HuH-7 (cell line): ENCODE results near the gene CLTCL1.

ENCODE experiments used
- DNase-seq: peaks from one replicate; pipeline ENCODE4 v3.0.0; 2011; ENCODE audit warnings: low spot score

Gene CLTCL1

GRCh38 chr22:19244600-19245352 lies 46.7 kb downstream of the CLTCL1 start:
- no peak for DNase-seq

DNA sequence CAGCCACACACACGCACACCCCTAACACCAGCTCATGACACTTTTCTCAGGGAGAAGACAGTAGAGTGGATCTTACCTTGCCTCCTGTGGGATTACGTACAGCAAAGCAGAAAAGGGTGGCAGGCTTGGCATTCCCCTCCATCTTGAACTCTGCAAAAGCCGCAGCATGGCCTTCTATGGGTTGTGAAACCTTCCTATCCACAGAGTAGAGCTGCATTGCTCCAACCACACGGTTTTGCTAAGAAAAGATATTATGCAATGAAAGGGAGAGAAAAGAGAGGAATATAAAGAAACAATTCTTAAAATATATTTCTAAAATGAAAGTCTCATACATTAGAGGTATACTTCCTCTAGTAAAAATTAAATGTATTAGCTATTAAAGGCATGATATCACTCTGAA lies 48.8 kb downstream of the CLTCL1 start:
- no peak for DNase-seq

GRCh38 chr22:19241593-19241906 lies 50.0 kb downstream of the CLTCL1 start:
- no peak for DNase-seq

DNA sequence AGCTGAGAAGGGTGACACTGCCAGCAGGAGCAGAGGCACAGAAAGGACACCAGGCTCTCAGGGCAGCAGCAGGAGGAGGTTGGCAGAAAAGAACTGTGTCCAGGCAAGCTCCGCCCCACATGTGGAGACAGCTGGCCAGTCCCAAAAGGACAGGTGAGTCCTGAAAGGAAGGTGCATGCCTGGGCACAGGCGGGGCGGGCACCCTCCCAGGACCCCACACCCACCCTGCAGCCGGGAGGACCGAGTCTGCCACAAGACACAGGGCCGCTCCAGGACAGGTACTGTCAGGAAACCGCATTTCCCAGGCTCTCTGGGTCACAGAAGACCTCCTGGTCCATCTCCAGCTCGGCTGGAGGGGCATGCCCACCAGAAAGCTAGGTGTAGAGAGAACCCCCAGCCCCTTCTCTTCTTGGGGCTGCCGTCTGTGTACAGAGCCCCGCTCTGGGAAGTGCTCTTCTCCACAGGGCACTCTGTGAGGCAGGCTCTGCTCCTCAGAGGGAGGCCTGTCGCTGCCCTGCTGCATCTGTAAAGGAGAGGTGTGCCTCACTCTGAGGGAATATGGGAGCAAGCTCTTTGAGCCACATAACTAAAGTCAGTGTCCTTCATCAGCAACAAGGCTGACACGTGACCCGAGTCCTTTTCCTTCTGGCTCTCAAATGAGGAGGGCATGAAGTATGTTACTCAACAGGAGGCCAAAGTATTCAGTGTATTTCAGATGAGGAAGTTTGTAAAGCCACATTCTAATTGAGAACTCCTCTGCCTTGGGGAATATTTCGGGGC lies 50.5 kb downstream of the CLTCL1 start:
- no peak for DNase-seq

DNA sequence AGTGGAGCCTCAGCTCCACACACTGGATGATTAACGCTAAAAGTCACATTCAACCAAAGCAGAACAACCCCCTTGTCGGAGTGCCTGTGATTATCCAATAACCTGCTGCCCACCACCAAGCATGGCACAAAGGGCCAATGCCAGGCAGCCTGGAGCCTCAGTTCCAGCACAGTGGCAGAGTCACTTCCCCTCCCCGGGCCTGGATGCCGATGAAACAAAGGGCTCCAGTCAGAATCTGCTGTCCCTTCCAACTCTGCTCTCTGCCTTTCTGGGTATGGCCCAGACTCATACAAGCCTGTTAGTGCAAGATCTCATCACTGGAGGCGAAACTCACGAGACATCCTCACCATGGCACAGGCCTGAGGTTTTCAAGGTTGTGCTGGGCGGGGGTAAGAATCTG lies 52.1 kb downstream of the CLTCL1 start:
- no peak for DNase-seq

GRCh38 chr22:19238900-19239299 lies 52.6 kb downstream of the CLTCL1 start:
- DNase-seq: no peak

DNA sequence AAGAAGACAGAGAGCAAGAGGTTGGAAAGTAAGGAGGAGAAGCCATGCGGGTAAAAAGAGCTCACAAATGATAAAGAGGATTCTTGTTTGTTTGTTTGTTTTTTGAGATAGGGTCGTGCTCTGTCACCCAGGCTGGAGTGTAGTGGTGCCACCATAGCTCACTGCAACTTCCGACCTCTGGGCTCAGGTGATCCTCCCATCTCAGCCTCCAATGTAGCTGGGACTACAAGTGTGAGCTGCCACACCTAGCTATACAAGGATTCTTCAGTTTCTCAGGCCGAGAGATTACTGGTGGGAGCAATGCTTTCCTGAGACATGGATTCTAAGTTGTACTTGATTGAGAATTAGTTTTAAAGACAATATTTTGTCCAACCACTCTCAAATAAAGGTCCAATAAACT lies 55.6 kb downstream of the CLTCL1 start:
- no peak for DNase-seq

DNA sequence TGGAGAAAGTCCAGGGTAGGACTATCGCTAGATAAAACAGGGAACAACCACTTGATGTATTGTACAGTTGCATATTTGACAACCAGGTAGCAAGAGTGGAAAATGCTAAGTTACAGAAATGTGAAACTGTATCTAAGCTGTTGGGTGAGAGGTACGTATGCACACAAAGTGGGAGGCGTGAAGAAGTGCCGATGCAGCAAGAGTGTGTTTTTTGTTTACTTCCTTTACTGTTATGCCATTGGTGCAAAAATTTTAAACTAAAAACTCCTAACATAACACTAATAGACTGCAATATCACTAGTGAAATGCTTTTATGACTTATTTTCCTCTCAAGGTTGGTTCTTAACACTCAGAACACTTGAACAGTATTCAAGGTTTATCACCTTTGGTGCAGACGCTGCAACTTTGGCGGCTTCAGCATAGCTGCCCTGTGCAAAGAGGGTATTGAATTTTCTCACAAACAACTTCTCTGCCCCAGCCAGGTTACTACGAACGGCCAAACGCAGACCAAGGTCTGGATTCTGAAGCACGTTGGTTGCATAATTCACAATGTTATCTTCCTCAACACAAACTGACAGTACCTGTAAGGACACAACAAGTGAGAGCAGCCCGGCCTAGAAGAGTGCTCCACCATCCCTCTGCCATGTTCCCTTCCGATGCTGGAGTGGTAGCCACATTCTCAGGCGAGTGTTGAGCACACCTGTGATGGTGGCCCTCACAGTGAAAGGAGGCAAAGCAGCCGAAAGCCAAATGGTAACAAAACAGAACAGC lies 57.2 kb downstream of the CLTCL1 start:
- DNase-seq: no peak

GRCh38 chr22:19233189-19233661 lies 58.3 kb downstream of the CLTCL1 start:
- no peak for DNase-seq

DNA sequence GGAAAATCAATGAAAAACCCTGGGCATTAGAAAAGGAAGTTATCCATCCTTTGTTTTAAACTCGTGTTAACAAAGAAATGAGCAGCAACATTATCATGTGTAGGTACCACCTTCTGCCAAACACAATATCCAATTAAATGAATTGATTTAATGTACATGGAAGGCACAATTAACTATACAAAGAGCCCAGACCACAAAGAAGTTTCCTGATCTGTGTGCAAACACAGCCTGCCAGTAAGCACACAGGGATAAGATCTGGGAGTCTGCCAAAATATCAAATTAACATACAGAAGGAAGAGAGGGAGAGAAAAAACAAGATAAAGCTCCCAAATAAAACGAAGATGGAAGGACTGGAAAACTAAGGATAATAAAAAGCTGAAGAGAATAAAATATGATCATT lies 58.9 kb downstream of the CLTCL1 start:
- DNase-seq: no peak

GRCh38 chr22:19231986-19232385 lies 59.5 kb downstream of the CLTCL1 start:
- DNase-seq: no peak

- DNase-seq: no peak
These were observed 61.9 kb downstream of the CLTCL1 start for GRCh38 chr22:19229600-19229999.

DNA sequence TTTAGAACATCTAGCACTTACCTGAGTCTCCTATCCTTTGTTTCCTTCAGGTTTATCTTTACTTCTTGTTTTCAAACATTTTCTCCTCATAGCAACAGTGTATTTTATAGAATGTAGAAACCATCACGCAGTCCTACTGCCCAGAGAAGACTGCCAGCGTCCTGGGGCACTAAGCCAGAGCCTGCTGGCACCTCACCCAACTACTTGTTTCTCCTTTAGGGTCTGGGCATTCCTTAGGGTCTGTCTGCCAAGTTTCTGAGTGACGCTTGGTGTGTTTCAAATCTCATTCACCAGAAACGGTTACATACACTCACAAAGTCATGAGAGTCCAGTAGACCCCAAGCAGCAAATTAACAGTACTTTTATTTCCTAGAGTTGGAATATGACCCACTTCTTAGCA lies 63.3 kb downstream of the CLTCL1 start:
- no peak for DNase-seq

- no peak for DNase-seq
These were observed 65.1 kb downstream of the CLTCL1 start for GRCh38 chr22:19226428-19226827.

DNA sequence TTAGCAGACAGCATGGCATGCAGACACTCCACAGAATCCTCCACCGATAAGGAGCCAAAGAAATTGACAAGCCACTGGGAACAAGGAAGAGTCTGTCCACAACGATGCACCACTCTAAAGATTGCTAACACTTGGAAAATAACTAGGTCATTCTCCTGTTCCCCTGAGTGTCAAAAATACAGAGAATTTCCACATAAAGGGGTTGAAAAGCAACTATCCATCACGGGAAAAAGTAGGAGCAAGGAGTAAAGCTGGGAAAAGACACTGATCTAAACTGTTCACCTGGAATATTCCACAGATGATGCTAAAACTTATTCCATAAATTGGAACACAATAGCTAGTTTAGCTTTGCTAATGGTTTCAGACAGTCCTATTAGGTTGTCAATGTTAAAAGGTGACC lies 66.0 kb downstream of the CLTCL1 start:
- DNase-seq: no peak

- no peak for DNase-seq
These were observed 66.5 kb downstream of the CLTCL1 start for GRCh38 chr22:19224985-19225384.

GRCh38 chr22:19224557-19224956 lies 67.0 kb downstream of the CLTCL1 start:
- no peak for DNase-seq

DNA sequence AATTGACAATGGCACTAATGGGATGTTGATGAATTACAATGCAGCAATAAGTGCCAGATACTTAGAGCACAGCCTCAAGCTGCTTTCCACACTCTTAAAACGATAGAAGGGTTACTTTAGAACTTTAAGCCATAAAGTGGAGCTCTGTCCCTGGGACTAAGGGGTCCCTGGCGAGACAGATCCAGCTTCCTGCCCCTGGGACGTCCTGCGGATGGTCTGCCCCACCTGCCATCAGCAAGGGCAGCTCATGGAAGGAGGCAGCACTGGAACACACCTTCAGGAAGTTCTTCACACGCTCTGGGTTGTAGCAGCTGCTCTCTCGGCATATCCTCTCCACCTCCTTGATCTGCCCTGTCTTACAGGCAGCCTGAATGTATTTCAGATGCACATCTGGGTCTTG lies 67.9 kb downstream of the CLTCL1 start:
- no peak for DNase-seq

- no peak for DNase-seq
These were observed 68.4 kb downstream of the CLTCL1 start for GRCh38 chr22:19223110-19223509.

- no peak for DNase-seq
These were observed 69.1 kb downstream of the CLTCL1 start for GRCh38 chr22:19222242-19223005.

DNA sequence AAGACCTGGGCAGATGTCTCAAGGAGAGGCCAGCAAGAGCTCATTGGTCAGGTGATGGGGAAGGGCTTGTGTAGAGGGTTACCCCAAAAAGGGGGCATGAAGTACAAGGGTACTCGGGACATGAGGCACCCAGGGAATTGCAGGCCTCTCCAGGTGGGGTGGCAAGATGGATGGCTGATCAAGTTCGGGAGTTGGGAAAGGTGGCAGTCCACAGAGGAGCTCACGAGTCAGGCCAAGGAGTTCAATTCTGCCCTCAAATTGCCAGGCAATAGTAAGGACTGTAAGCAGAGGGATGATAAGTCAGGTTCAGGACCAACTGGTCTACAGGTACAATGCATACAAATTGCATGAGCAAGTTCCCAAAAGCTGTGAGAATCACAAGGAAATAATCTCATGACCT lies 70.7 kb downstream of the CLTCL1 start:
- DNase-seq: no peak

DNA sequence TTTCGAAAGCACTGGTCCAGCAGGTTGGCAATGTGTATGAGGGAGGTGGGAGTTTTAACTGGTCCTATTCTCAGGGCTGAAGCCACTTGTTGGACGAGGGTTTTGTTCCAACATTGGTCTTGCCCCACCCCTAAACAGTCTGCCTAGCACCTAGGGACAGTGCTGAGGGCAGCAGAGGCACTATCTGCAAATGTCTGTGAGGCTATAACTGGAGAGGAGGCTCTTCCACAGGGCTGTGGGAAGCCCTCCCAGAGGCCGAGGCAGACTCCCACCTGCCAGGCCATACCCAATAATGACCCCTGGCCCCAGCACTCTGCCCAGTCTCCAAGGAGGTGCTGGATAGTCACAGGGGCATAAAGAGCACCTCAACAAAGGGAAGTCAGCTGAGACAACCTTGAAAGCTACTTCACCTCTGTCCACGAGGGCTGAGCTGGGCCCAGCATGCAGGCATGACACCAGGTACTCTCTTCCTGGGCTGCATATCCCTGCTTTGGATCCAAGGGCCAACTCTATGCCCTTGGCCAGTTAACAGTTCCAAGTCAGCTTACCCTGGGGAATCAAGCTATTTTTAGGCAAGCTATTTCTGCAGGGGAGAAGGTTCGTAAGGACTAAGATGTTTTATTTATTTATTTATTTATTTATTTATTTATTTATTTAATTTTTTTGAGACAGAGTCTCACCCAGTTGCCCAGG lies 72.8 kb downstream of the CLTCL1 start:
- no peak for DNase-seq
